ENCODE data around the gene MARCHF10.
A peak's percentile ranks its signal among the peaks of the same experiment; 100 is the strongest.

Gene MARCHF10

GRCh38 chr17:62749926-62750325 is 58.2 kb downstream of the MARCHF10 start:
- DNase-seq: no peak

DNA sequence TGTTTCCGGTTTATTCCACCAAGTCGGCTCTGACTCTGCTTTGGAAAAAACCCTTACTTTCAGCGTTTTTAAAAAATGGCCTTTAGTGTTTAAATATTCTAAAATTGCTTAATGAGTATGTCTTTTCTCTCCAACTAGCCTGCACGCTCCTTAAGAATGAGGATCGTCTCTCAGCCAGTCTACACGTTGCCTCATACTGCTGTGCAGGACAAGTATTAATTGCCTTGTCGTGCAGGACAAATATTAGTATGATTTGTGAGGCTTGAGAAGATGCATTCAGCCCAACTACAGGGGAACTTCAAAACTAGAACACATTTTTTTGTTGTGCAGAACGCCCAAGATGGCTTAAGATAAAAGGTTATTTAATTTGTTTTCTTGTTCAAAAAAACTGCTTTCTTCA is 61.2 kb downstream of the MARCHF10 start:
- no peak for DNase-seq

DNA sequence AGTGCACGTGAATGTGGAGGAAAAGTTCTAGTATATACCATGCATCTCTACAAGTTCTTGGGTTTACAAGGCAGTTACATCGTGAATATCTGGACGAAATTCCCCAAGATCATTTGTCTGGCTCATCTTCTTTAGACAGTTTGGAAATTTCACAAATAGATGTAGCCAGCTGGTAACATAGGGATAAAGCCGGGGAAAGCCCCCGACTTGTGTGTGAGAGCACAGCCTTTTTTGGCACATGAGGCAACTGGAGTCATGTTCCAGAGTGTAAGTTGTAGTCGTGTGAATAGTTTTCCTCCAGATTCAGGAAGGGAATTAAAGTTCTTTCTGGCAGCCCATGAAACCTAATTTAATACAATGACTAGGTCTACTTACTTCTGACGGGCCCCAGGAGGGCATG is 62.3 kb downstream of the MARCHF10 start:
- peak in 1 of 2 donors; percentile 35 for DNase-seq

GRCh38 chr17:62744259-62744658 is 63.9 kb downstream of the MARCHF10 start:
- no peak for DNase-seq

DNA sequence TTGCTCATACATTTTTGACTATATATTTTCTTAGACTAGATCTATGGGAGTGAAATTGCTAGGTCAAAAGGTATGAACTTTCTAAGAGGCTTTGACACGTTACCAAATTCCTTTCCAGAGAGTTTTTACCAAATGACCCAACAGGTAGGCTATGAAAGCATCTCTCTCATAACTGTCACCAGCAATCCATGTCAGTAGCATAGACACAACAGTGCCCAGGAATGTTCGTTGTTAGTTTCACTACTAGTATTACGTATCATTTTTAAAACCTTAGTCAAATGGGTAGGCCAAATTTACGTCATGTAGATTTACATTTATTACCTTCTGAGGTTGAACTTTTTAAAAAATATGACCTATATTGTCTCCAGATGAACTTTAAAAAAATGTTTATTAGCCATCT is 66.8 kb downstream of the MARCHF10 start:
- no peak for DNase-seq

DNA sequence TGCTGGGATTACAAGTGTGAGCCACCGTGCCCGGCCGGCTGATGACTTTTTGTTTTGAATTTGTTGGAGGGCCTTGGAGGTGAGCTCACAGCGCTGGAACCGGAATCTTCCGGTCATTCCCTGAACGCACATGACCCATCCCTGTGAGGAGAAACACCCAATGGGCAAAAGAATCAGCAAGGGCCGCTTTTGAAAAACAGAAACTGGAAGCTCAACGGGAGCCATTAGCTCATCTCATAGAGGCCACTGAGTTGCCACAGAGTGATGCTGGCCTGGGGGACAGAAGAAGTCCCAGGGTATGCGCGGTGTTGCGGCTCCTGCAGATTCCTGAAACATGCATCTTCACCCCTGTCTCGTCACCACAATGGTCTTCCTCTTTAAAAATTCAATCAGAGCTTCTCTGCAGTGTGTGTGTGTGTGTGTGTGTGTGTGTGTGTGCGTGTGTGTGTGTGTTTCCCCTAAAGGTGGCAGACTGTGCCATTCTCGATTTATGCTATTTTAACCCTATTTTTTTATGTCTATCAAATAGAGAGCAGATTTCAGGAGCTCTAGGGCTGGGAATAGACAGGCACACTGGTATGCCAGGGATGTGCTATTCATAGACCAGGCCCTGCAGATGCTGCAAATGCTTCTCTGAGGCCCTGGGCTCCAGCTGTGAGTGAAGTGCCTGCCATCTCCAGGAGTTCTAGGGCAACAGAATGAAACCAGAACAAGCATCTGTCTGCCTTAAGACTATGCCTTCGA is 68.3 kb downstream of the MARCHF10 start:
- no peak for DNase-seq

GRCh38 chr17:62738281-62738680 is 69.8 kb downstream of the MARCHF10 start:
- no peak for DNase-seq

- no peak for DNase-seq
These were observed 70.6 kb downstream of the MARCHF10 start for GRCh38 chr17:62737513-62737912.

- no peak for DNase-seq
These were observed 73.0 kb downstream of the MARCHF10 start for GRCh38 chr17:62735044-62735651.

DNA sequence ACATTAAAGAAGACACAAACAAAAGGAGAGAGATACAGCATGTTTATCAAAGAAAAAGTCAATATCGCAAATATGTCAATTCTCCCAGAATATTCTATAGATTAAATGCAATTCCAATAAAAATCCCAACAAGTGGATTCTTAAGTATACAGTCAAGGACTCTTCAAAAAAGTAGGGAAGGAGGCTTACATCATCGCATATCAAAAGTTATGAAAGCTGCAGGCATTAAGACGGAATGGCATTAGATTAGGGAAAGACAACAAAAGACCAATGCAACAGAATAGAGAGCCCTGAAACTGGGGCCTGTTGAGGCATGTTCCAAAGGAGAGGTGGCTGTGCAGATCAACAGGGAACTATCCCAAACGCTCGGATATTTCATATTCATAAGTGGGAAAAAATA is 76.0 kb downstream of the MARCHF10 start:
- no peak for DNase-seq

GRCh38 chr17:62727916-62728672 is 80.0 kb downstream of the MARCHF10 start:
- DNase-seq: no peak

GRCh38 chr17:62725791-62726249 is 82.3 kb downstream of the MARCHF10 start:
- peak in 1 of 2 donors; percentile 57 for DNase-seq

DNA sequence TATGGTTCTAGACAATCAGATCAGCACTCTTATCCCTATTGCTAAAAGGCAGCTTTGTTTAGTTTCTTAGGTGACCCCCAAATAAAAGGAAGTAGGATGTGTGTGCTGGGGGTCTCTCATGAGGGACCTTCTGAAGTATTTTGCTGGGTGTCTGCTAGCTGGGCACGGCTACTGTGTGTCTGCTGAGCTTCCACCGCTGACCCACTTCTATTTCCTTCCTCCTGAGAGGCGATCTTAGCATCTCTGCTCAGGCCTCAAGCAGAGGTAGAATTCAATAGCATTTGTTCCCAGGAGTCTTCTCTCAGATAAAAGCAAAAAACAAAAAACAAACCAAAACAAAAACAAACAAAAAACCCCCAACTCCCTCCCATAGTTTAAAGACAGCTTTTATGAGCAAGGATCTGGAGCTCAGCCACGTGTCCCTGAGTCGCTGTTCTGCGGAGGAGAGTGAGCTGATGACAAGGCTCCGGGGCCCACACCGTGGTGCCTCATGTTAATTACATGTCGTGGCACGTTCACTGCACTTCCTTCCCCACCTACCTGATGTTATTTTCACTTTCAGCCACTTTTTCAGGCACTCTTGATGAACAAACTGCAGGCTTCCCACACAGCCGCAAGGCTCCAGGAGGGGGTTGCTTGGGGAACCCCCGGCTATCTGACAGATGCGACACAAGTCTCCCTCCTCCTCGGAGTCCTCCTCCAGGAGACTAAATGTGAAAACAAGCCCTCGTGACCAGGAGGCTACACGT is 83.5 kb downstream of the MARCHF10 start:
- peak; percentile 67 to 92 for DNase-seq

DNA sequence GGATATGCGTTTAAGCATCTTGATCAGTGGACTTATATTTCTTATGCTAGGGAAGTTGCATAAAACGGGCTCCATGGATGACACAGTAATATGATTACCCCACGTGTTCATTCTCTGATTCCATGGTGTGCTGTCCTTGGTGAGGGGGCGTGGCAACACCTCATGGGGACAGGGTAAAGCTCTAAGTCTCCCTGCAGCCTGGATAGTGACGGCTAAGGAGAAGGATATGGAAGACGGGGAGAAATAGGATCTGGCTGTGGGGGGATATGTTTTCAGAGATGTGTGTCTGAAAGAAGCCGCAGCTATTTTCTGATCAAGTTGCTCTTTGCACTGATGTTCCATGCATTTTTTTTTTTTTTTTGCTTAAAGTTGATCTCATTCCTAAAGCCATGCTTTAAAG is 84.3 kb downstream of the MARCHF10 start:
- DNase-seq: no peak

GRCh38 chr17:62722625-62723024 is 85.5 kb downstream of the MARCHF10 start:
- DNase-seq: no peak

DNA sequence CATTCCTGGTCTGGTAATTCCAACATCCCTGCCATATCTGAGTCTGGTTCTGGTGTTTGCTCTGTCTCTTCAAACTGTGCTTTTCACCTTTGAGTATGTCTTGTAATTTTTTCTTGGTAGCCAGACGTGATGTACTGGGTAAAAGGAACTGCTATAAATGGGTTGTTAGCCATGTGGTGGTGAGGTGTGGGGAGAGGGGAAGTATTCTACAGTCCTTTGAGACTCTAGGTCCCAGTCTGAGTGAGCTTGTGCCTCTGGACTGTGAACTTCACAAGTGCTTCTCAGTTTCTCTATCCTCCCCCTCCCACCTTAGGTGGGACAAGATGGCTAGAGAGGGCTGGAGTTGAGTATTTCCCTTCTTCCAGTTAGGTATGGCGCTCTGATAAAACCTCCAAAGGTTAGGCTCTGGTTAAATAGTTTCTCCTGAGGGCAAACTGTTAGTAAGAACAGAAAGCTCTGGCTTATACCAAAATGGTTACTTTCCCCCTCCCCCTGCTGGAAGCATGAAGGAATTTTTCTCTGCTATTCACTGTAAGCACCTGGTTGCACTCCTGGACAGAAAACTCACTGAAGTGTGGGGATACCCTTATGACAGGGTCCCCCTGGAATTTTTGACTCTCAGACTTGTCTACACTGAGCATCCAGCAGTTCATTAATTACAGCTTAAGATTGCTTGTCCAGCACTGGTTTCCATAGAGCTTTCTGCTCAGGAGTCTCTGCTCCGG is 87.8 kb downstream of the MARCHF10 start:
- no peak for DNase-seq

DNA sequence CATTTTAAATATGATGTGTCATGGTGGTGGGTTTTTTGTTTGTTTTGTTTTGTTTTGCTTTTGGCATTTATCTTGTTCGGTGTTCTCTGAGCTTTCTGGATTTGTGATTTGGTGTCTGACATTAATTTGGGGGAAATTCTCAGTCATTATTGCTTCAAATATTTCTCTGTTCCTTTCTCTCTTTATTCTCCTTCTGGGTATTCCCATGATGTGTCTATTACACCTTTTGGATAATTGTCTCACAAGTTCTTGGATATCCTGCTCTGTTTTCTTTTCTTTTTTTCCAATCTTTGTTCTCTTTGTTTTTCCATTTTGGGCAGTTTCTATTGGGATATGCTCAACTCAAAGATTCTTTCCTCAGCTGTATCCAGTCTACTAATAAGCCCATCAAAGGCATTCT is 88.5 kb downstream of the MARCHF10 start:
- no peak for DNase-seq

DNA sequence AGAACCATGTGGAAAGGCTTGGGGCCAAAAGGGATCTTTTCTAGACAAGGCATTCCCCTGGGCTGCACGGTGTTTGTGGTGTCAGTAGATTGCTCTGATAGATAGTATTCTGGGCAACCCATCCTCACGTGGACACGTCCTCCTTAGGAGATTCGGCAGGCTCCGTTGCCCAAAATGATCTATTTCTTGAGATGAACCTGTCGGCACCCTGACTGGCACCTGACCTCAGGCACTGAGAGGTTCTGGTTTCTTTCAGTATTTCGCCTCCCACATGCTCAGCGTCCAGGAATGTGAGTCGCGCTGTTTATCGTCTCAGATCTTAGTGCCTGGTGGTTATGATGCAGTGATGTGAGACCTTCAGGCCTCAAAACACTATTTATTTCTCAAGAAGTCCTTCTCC is 89.7 kb downstream of the MARCHF10 start:
- no peak for DNase-seq

DNA sequence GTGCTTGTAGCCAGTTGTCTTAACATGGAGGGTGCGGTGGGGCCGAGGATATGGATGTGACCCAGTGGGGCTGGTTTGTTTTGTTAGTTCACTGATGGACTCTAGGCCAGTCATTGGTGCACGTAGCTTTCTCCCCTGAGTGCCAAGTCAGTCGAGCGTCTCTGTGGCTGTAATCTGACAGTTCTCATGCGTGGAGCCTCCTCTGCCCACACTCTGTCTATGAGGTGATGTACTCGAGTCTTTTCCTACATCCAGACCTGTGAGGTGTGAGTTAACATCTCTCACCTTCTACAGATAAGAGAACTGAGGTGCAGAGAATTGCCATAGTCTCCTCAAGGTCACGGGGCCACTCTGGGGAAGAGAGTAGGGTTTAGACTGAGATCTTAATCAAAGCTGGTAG is 90.2 kb downstream of the MARCHF10 start:
- no peak for DNase-seq

GRCh38 chr17:62717589-62717855 is 90.6 kb downstream of the MARCHF10 start:
- DNase-seq: no peak

- DNase-seq: no peak
These were observed 91.1 kb downstream of the MARCHF10 start for GRCh38 chr17:62716834-62717588.

DNA sequence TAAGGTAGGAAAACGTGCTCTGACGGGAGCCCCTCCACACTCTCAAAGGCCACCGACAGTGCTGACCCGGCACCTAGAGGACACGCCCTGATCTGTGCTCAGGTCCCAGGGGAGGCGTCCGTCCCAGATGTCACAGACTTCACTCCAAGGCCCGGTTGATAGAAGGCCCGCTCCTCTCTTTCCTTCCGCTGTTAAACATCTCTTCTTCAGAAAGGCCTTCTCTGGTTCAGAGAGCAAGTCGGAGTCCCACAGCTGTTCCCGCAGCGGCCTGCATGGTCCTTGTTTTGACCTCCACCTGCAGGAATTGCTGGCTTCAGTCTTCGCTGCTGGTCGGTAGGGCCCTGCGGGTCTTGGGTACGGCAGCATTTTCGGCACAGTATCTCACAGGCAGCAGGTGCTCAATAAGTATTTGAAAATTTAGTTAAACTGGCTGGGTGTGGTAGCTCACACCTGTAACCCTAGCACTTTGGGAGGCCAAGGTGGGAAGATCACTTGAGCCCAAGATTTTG is 92.2 kb downstream of the MARCHF10 start:
- DNase-seq: no peak
